HG03135 (cell line): Measurements from ENCODE around the gene SMPX.

Experiments
- ATAC-seq: cut with Tn5 transposase; IDR thresholded peaks from one replicate; pipeline ENCODE4 v1.9.1; 2021; ENCODE audit warnings: mild to moderate bottlenecking, moderate library complexity; ENCODE audit not compliant: unreplicated experiment

Gene SMPX

GRCh38 chrX:21715825-21716224 is 42.1 kb downstream of the SMPX start:
- ATAC-seq, result no peak

GRCh38 chrX:21715337-21715736 is 42.6 kb downstream of the SMPX start:
- ATAC-seq, result no peak

- no peak for ATAC-seq
Observed at GRCh38 chrX:21711848-21712197, 46.1 kb downstream of the SMPX start.

DNA sequence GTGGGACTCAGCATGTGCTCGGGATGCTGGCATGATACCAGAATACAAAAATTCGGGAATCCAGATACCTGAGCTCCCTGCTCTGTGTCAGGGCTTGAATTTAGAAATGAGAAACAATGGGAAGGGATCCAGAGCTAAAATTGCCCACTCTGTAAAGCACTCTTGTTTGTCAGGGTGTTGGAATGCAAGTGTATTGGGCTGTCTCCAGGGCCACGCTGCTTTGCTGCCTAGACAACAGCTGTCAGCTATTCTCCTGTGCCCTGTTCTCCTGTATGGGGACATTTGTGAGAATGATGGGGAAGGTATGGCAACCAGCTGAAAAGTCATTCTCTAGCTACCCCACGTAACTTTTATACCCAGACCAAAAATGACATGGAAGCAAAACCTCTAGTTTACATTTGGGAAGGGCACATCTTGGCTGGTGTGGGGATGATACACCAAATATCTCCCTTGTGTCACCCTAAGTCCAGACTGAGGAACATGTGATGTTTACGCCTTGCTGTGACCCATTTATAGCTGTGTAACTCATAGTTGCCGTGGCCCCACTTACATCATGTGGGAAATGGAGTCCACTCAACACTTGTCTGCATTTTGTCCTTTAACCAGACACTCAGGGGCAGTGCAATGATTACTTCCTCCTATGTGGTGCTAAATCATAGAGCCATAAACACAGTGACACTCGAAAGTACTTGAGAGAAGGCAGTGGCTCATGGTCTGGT is 46.6 kb downstream of the SMPX start:
- no peak for ATAC-seq

- ATAC-seq, result no peak
Observed at GRCh38 chrX:21708116-21708515, 49.8 kb downstream of the SMPX start.

GRCh38 chrX:21705225-21705624 is 52.7 kb downstream of the SMPX start:
- ATAC-seq, result no peak

GRCh38 chrX:21702725-21703124 is 55.2 kb downstream of the SMPX start:
- ATAC-seq, result no peak

GRCh38 chrX:21700967-21701366 is 56.9 kb downstream of the SMPX start:
- ATAC-seq, result no peak

DNA sequence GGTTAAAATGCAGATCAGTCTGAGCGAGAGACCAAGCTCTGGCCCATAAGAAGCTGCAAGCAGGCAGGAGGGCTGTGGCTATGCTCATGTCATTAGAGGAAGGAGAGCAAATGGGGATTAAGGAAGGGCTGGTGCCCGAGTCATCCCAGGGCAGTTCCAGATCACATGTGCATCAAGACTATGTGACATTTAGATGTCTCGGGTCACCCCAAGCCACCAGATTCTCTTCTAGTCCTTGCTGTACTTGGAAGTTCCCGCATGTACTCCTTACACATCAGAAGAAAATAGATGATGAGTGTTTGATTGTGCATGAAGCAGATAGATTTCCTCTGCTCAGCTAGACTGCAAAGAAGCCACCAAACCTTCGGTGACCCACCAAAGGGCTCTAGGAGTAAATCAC is 57.6 kb downstream of the SMPX start:
- no peak for ATAC-seq

GRCh38 chrX:21699136-21699535 is 58.8 kb downstream of the SMPX start:
- no peak for ATAC-seq

DNA sequence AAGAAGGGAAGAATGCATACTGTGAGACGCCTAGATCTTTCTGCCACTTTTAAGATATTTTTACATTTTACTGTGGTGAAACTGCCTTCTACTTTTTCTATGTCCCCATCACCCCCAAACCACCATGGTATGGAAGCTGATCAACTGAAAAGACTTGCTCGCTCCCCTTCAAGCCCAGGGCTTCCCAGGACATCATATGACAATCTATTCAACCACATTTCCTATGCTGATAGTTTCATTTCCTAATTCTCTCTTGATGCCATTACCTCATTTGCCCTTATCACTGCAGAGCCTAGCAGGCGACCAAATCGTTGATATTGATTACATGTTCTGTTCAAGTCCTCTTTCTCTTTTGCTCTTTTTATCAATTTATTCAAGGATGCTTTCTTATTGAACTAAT is 59.6 kb downstream of the SMPX start:
- ATAC-seq, result no peak

DNA sequence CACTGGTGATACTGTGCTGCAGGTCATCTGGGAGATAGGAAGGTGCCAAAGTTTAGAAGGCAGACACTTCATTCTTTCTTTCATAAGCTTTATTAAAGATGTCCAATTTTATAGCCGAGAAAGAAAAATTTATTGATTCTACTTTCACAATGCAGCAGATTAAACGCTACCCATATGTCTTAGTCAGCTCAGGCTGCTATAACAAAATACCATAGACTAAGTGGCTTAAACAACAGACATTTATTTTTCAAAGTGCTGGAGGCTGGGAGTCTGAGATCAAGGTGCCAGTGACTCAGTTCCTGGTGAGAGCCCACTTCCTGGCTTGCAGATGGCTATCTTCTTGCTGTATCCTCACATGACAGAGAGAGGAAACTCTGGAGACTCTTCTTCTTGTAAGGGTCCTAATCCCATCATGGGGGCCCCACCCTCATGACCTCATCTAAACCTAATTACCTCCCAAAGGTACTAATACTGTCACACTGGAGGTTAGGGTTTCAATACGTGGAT is 66.4 kb downstream of the SMPX start:
- no peak for ATAC-seq

- no peak for ATAC-seq
Observed at GRCh38 chrX:21683941-21684340, 74.0 kb downstream of the SMPX start.

DNA sequence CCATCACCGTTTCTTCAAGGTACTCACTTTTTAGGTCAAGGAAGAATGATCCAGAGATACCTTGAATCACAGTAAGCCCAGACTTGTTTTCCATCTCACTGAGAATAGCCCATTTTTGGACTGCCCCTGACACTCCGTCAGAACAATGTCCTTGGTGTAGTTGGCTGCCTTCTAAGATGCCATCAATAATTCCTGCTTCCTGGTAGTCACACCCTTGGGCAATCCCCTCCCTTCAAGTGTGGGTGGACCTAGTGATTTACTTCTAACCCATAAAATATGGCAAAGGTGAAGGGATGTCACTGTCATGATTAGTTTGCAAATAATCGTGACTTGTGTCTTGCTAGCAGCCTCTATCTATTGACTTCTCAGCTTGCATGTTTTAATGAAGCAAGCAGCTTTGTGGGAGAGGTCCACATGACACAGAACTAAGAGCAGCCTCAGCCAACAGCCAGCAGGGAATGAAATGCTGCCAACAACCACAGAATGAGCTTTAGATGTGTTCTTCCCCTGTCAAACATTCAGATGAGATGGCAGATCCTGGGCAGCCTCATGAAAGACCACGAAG is 79.8 kb downstream of the SMPX start:
- ATAC-seq, result no peak

- ATAC-seq, result no peak
Observed at GRCh38 chrX:21675931-21676330, 82.0 kb downstream of the SMPX start.

DNA sequence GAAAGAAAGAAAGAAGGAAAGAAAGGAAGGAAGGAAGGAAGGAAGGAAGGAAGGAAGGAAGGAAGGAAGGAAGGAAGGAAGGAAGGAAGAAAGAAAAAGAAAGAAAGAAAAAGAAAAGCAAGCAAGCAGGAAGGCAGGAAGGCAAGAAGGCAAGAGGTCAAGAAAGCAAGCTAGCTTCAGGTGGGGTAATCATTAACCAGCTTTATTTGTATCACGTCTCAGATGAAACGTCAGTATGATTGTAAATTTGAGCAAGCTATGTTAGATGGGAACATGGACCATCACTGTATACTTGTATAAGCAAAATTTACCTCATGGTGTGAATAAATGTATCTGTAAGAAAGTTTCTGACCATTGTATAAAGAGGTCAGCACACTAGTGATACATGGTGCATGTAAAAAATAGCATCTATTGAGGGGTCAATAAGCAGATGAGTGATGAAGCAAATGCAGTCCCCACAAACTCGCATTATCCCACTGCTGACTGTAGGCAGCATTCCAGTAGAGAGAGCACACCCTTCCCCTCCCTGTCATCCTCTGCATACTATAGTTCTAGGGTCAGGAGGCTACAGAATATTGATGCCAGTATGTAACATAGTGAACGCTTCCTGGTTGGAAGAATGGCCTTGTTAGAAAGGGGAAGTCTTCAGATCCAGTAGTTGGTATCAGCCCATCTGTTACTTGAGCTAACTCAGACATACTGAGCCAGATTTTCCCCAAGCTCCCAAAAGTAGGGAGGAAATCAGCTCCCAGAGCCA is 83.3 kb downstream of the SMPX start:
- ATAC-seq, result no peak

GRCh38 chrX:21666679-21667078 is 91.2 kb downstream of the SMPX start:
- no peak for ATAC-seq

- no peak for ATAC-seq
Observed at GRCh38 chrX:21666252-21666651, 91.7 kb downstream of the SMPX start.

DNA sequence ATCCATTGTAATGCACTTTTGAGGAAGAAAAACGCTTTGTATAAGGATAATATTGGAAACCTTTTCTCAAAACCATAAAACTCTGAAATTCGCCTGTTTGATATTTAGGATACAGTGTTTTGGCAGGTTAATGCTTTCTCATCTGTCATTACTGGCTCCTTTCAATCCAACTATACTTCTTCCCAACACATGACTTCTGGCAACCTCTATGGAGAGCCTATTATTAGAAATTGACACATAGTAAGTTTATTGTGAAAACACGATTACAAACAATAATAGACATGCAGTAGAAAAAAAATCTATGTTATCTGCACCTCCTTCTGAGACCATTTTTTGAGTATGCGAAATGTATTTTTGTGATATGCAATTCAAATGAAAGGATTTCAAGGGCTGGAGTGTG is 95.2 kb downstream of the SMPX start:
- no peak for ATAC-seq

GRCh38 chrX:21661316-21661715 is 96.6 kb downstream of the SMPX start:
- no peak for ATAC-seq

GRCh38 chrX:21660156-21660555 is 97.8 kb downstream of the SMPX start:
- ATAC-seq, result no peak

DNA sequence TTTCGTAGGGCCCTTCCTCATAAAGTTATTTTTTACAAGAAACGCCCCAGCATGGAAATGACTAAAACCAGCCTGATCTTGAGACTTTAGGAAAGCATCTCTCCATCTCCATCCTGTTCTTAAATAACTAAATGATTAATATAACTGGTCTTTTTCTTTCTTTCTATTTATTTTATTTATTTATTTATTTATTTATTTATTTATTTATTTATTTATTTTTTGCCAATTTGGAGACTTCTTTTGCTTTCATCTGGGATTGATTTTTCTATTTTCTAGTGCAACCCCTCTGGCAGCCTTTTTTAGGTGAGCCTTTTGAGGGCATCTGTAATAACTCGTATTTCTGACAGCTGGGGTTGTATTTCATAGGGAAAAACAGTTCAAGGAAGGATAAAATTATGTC is 98.6 kb downstream of the SMPX start:
- no peak for ATAC-seq
